H9 (cell line): ENCODE data around the gene CCDC78. TPM values are rescaled to one million over a fixed set of nuclear protein-coding genes. Genes with fewer than 3 reads are reported as not detected.

Experiments used
- DNase-seq: peaks from one replicate; pipeline ENCODE4 v3.0.0-alpha.2; 2017
- H2AFZ ChIP-seq: one replicate; pipeline ENCODE4 v1.6.1; 2013; ENCODE audit warnings: mild to moderate bottlenecking, low read length, control low read depth, moderate library complexity
- H2AK5ac ChIP-seq: 2 replicates; pipeline ENCODE4 v1.6.1; 2013; ENCODE audit warnings: low read length, control low read depth, mixed read lengths; ENCODE audit not compliant: insufficient read length
- H2BK120ac ChIP-seq: one replicate; pipeline ENCODE4 v1.6.1; 2013; ENCODE audit warnings: low read depth, mild to moderate bottlenecking, low read length, control low read depth, inconsistent platforms; ENCODE audit not compliant: poor library complexity, severe bottlenecking
- H2BK12ac ChIP-seq: 2 replicates; pipeline ENCODE4 v1.6.1; 2013; ENCODE audit warnings: low read length, control low read depth, mixed read lengths, low read depth; ENCODE audit not compliant: insufficient read length
- H2BK15ac ChIP-seq: 2 replicates; pipeline ENCODE4 v1.6.1; 2013; ENCODE audit warnings: low read depth, low read length, control low read depth
- H2BK20ac ChIP-seq: one replicate; pipeline ENCODE4 v1.6.1; 2013; ENCODE audit warnings: low read depth, mild to moderate bottlenecking, low read length, control low read depth, inconsistent platforms; ENCODE audit not compliant: poor library complexity, severe bottlenecking
- H2BK5ac ChIP-seq: 2 replicates; pipeline ENCODE4 v1.6.1; 2013; ENCODE audit warnings: low read length, control low read depth, mixed read lengths; ENCODE audit not compliant: insufficient read length
- H3K14ac ChIP-seq: 2 replicates; pipeline ENCODE4 v1.6.1; 2013; ENCODE audit warnings: low read length, control low read depth; ENCODE audit not compliant: insufficient read depth
- H3K18ac ChIP-seq: 2 replicates; pipeline ENCODE4 v1.6.1; 2013; ENCODE audit warnings: low read depth, mild to moderate bottlenecking, mixed read lengths, low read length, control low read depth; ENCODE audit not compliant: insufficient read length
- H3K23ac ChIP-seq: 2 replicates; pipeline ENCODE4 v1.6.1; 2013; ENCODE audit warnings: low read length, control low read depth, mixed read lengths, low read depth; ENCODE audit not compliant: insufficient read length
- H3K23me2 ChIP-seq: 2 replicates; pipeline ENCODE4 v1.6.1; 2013; ENCODE audit warnings: low read depth, mild to moderate bottlenecking, mixed read lengths, low read length, control low read depth; ENCODE audit not compliant: insufficient read length, poor library complexity, severe bottlenecking
- H3K27ac ChIP-seq: 2 replicates; pipeline ENCODE4 v1.5.1; 2013; ENCODE audit warnings: low read length, control low read depth, mixed read lengths, low read depth; ENCODE audit not compliant: insufficient read length
- H3K27me3 ChIP-seq: 2 replicates; pipeline ENCODE4 v1.6.1; 2013; ENCODE audit warnings: low read length, control low read depth, inconsistent platforms; ENCODE audit not compliant: insufficient read depth
- H3K4ac ChIP-seq: 2 replicates; pipeline ENCODE4 v1.6.1; 2013; ENCODE audit warnings: low read depth, mild to moderate bottlenecking, control low read depth, inconsistent platforms, low read length, moderate library complexity
- H3K4me1 ChIP-seq: 2 replicates; pipeline ENCODE4 v1.6.1; 2013; ENCODE audit warnings: low read length, control low read depth, inconsistent platforms; ENCODE audit not compliant: insufficient read depth
- H3K4me2 ChIP-seq: 2 replicates; pipeline ENCODE4 v1.6.1; 2013; ENCODE audit warnings: low read length, control low read depth, mixed read lengths; ENCODE audit not compliant: insufficient read length, insufficient read depth
- H3K56ac ChIP-seq: 2 replicates; pipeline ENCODE4 v1.6.1; 2013; ENCODE audit warnings: low read depth, mild to moderate bottlenecking, mixed read lengths, low read length, control low read depth; ENCODE audit not compliant: insufficient read length
- H3K79me1 ChIP-seq: 2 replicates; pipeline ENCODE4 v1.6.1; 2013; ENCODE audit warnings: low read depth, mild to moderate bottlenecking, moderate library complexity, low read length, control low read depth, inconsistent platforms; ENCODE audit not compliant: insufficient read depth, poor library complexity, severe bottlenecking
- H3K79me2 ChIP-seq: 2 replicates; pipeline ENCODE4 v1.6.1; 2013; ENCODE audit warnings: low read length, control low read depth, inconsistent platforms; ENCODE audit not compliant: insufficient read depth
- H3K9ac ChIP-seq: 2 replicates; pipeline ENCODE4 v1.6.1; 2013; ENCODE audit warnings: low read length, control low read depth, mixed read lengths; ENCODE audit not compliant: insufficient read length; ENCODE audit errors: extremely low read depth
- H3K9me3 ChIP-seq: one replicate; pipeline ENCODE4 v1.6.1; 2013; ENCODE audit warnings: low read depth, low read length, inconsistent platforms; ENCODE audit not compliant: control insufficient read depth
- H3T11ph ChIP-seq: one replicate; pipeline ENCODE4 v1.6.1; 2013; ENCODE audit warnings: mild to moderate bottlenecking, low read length, control low read depth, inconsistent platforms
- H4K20me1 ChIP-seq: one replicate; pipeline ENCODE4 v1.6.1; 2013; ENCODE audit not compliant: control insufficient read depth, insufficient read length, insufficient read depth
- H4K5ac ChIP-seq: 2 replicates; pipeline ENCODE4 v1.6.1; 2013; ENCODE audit warnings: low read depth, mild to moderate bottlenecking, mixed read lengths, low read length, control low read depth; ENCODE audit not compliant: insufficient read length
- H4K8ac ChIP-seq: replicated peaks from 2 replicates; pipeline ENCODE4 v1.6.1; 2013; ENCODE audit warnings: low read length, control low read depth, mixed read lengths, low read depth; ENCODE audit not compliant: insufficient read length
- H4K91ac ChIP-seq: 2 replicates; pipeline ENCODE4 v1.6.1; 2013; ENCODE audit warnings: low read depth, mild to moderate bottlenecking, moderate library complexity, mixed read lengths, low read length, control low read depth; ENCODE audit not compliant: insufficient read length
- H3K27ac Mint-ChIP-seq, 3 experiments: 2 replicates in 2 of 3; 3 replicates in 1 of 3; pipeline ENCODE4 v1.8.0; 2020 to 2021; ENCODE audit warnings: mixed read lengths in 3 of 3, mild to moderate bottlenecking in 1 of 3, moderate library complexity in 1 of 3
- H3K27me3 Mint-ChIP-seq: 2 replicates; pipeline ENCODE4 v1.8.0; 2021; ENCODE audit warnings: low read depth, mild to moderate bottlenecking, moderate library complexity, mixed read lengths
- H3K36me3 Mint-ChIP-seq, 3 experiments: 2 replicates in 2 of 3; 3 replicates in 1 of 3; pipeline ENCODE4 v1.8.0; 2020 to 2021; ENCODE audit warnings: low read depth in 3 of 3, mixed read lengths in 3 of 3; ENCODE audit not compliant: insufficient read depth in 1 of 3
- H3K4me1 Mint-ChIP-seq, 2 experiments: 2 replicates each; pipeline ENCODE4 v1.8.0; 2020; ENCODE audit warnings: mixed read lengths in 2 of 2
- H3K4me3 Mint-ChIP-seq, 2 experiments: 2 replicates in 1 of 2; 3 replicates in 1 of 2; pipeline ENCODE4 v1.8.0; 2020 to 2021; ENCODE audit warnings: mild to moderate bottlenecking in 2 of 2, mixed read lengths in 2 of 2, moderate library complexity in 1 of 2
- H3K9me3 Mint-ChIP-seq, 2 experiments: 2 replicates in 1 of 2; 3 replicates in 1 of 2; pipeline ENCODE4 v1.8.0; 2020; ENCODE audit warnings: mild to moderate bottlenecking in 2 of 2, mixed read lengths in 2 of 2, moderate library complexity in 1 of 2
- CTCF ChIP-seq: fragments of 200-600 bp; sonication (generic); conservative IDR thresholded peaks from 3 replicates; pipeline ENCODE4 v1.8.0; 2021; ENCODE audit warnings: antibody characterized with exemption, mild to moderate bottlenecking
- WGBS: extraction: QIAGEN DNeasy Blood & Tissue Kit; methylation state at CpG from one replicate; pipeline ENCODE4 v1.1.7; 2013; ENCODE audit warnings: missing lambda C conversion rate, low lambda C conversion rate, mixed read lengths; ENCODE audit not compliant: insufficient read length; ENCODE audit errors: extremely low coverage; 5-methylcytosine and 5-hydroxymethylcytosine counted together
- total RNA-seq: library from RNA; stranded (reverse); gene quantifications from 2 replicates; pipeline ENCODE4 v1.2.1, GENCODE V29; 2021

Gene CCDC78
- total RNA-seq, 1 experiment from 2014 or later, result 12.1 TPM

- Histone ChIP-seq H4K5ac (no peak overlapping the region), H3K18ac (no peak overlapping the region), H2BK15ac (no peak overlapping the region), H2AFZ (no peak overlapping the region), H3K79me1 (no peaks in the 10 kb centered on the region), H3K9ac (no peak overlapping the region), H4K20me1 (no peaks in the 10 kb centered on the region), H3K79me2 (no peaks in the 10 kb centered on the region), H4K91ac (no peak overlapping the region), H3K4me1 (no peaks in the 10 kb centered on the region), H2BK5ac (no peak overlapping the region), H3K27ac (no peak overlapping the region), H4K8ac (no peak overlapping the region), H2AK5ac (no peak overlapping the region), H3T11ph (no peak overlapping the region), H3K4ac (no peak overlapping the region), H3K23ac (no peak overlapping the region), H3K56ac (no peak overlapping the region), H3K27me3 (no peaks in the 10 kb centered on the region), H2BK120ac (no peak overlapping the region), H3K9me3 (no peaks in the 10 kb centered on the region), H3K23me2 (no peaks in the 10 kb centered on the region), H3K14ac (no peak overlapping the region), H2BK12ac (no peak overlapping the region), H3K4me2 (no peak overlapping the region), H2BK20ac (no peak overlapping the region)
- H3K36me3 Mint-ChIP-seq, result no peaks in the 10 kb centered on the region
- WGBS, result no CpG with 5 or more reads among the region's 38 CpGs
- H3K4me1 Mint-ChIP-seq, result peaks cover 0 to 5% of the 10 kb centered on the region in 2 experiments; a peak in 2 of 4 replicates
- H3K4me3 Mint-ChIP-seq, result no peak overlapping the region
- no peak for DNase-seq
- no peak for TF ChIP-seq CTCF
- peaks cover 3% of the 10 kb centered on the region for H3K27me3 Mint-ChIP-seq
- no peaks in the 10 kb centered on the region for H3K9me3 Mint-ChIP-seq
- H3K27ac Mint-ChIP-seq, result no peak overlapping the region; a peak in 1 of 7 replicates
Measured at GRCh38 chr16:764848-765487, 38.7 kb upstream of the CCDC78 start.
